ENCODE results near the gene GIMD1. TPM values are rescaled to one million over a fixed set of nuclear protein-coding genes. Genes with fewer than 3 reads are reported as not detected.
"Not testable (repeated sequence)": the region's sequence is repeated elsewhere in the genome, so short reads cannot be mapped to it uniquely, and the experiment has no call there.

The GIMD1 gene
- total RNA-seq, result not detected

DNA sequence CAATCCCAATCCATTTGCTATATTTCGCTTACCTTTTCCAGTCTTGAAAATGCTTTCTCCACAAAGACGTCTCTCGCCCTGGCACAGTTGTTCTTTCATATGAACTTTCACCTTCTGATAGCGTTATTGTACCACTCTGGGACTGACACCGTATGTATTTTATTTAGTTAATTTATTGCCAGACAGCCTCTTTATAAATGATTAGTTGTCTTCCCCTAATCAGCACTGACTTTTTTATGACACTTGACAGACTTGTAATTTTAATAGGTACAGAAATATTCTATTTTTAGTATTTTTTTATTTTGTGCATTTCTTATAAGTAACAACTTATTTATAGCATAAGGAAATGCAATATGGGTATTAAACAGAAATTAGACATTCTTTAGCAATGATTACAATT lies at the start of gene GIMD1:
GIMD1 (minus strand) TSS at position 101 of the 400 bp plus-strand sequence. CDS start 1,343 bp downstream, outside the sequence.
- no peaks in the 10 kb centered on the region for H3K4me1 ChIP-seq (ENCODE audit: insufficient read depth, low read length)
- no peaks in the 10 kb centered on the region for H3K9me3 ChIP-seq (ENCODE audit: low read depth, low read length)
- no peak within 1 kb of the TSS for H3K4me3 ChIP-seq (ENCODE audit: low read length)

DNA sequence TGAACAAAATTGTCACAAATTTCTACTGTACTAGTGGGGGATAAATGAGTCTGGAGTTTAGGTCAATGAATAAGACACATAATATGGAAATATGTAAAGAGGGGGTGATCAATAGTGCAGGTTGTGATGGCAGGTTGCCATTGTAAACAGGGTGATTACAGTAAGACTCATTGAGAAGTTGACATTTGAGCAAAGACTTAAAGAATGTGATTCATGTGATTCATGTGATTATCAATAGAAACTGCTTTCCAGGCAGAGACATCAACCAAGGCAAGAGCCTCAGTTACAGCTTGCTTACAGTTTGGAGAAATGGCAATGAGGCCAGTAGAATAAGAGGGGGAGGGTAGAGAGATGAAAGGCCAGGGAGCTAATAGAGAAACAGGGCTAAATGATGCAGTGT lies 45.8 kb upstream of the GIMD1 start:
- H3K9me3 ChIP-seq (ENCODE audit: low read depth, low read length), result no peaks in the 10 kb centered on the region

More for the DNA sequence above, at the start of gene GIMD1:
- peaks cover 5% of the 10 kb centered on the region for H3K27me3 ChIP-seq (ENCODE audit: insufficient read depth, low read length)

DNA sequence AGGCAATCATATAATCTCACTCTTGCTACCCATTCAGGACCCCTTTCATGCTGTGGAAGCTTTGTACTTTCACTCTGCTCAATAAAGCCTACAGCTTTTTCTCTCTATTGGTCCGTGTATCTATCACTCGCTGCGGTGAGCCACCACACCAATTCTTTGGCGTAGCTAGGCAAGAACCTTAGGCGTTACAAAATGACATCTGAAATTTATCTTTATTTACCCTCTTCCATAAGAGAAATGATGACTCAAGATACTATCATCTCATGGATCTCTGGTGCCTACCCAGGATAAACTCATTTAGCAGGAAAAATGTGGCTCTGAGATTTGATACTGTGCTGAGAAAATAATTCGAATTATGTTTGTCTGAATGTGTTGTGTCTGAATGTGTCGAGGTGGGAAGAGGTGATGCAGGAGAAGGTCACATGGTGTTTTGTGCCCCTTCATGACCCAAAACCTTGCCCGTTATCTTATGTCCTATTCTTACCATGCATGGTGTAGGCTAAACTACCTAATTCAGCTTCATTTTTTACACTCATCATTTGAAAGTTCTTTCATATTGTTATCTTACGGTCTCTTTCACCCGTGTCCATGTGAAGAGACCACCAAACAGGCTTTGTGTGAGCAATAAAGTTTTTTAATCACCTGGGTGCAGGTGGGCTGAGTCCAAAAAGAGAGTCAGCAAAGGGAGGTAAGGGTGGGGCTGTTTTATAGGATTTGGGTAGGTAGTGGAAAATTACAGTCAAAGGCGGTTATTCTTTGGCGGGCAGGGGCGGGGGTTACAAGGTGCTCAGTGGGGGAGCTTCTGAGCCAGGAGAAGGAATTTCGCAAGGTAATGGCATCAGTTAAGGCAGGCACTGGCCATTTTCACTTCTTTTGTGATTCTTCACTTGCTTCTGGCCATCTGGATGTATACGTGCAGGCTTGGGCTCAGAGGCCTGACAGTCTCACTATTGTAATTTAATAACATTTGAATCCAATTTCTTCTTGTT lies 41.6 kb upstream of the GIMD1 start:
- H3K4me1 ChIP-seq (ENCODE audit: insufficient read depth, low read length), result no peaks in the 10 kb centered on the region
- peaks cover 2% of the 10 kb centered on the region for H3K27me3 ChIP-seq (ENCODE audit: insufficient read depth, low read length)

More for the DNA sequence above, 45.8 kb upstream of the GIMD1 start:
- Histone ChIP-seq H3K4me3 (ENCODE audit: low read length) (no peak overlapping the region), H3K4me1 (ENCODE audit: insufficient read depth, low read length) (no peaks in the 10 kb centered on the region), H3K27me3 (ENCODE audit: insufficient read depth, low read length) (peaks cover 2% of the 10 kb centered on the region)

DNA sequence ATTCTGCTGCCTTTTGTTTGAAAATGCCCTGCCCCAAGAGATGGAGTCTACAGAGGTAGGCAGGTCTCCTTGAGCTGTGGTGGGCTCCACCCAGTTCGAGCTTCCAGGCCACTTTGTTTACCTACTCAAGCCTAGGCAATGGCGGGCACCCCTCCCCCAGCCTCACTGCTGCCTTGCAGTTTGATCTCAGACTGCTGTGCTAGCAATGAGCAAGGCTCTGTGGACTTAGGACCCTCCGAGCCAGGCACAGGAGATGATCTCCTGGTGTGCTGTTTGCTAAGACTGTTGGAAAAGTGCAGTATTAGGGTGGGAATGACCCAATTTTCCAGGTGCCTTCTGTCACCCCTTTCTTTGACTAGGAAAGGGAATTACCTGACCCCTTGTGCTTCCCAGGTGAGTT lies 39.4 kb upstream of the GIMD1 start:
- H3K27me3 ChIP-seq (ENCODE audit: insufficient read depth, low read length); H3K9me3 ChIP-seq (ENCODE audit: low read depth, low read length); H3K4me3 ChIP-seq (ENCODE audit: low read length); H3K4me1 ChIP-seq (ENCODE audit: insufficient read depth, low read length): not testable (repeated sequence)

More for the DNA sequence above, 41.6 kb upstream of the GIMD1 start:
- no peaks in the 10 kb centered on the region for H3K9me3 ChIP-seq (ENCODE audit: low read depth, low read length)
- no peak overlapping the region for H3K4me3 ChIP-seq (ENCODE audit: low read length)

DNA sequence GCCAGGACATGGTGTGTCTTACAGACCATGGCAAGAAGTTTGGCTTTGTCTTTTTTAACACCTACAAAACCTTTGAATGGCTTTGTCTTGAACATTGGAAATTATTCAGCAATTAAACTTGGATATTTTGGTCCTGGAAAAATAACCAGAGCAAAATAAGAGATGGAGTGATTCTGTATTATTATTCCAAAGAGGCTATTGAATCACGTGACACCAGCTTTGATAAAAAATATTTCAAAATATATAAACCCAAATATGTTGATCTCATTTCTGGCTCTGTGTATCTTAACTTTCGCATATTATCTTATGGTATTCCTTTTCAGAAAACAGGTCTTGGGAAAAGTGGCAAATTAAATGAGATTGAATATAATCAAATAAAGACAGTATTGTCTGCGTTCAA lies 32.6 kb upstream of the GIMD1 start:
- peaks cover 5% of the 10 kb centered on the region for H3K9me3 ChIP-seq (ENCODE audit: low read depth, low read length)
- H3K4me3 ChIP-seq (ENCODE audit: low read length), result no peak overlapping the region
- no peaks in the 10 kb centered on the region for H3K27me3 ChIP-seq (ENCODE audit: insufficient read depth, low read length)
- H3K4me1 ChIP-seq (ENCODE audit: insufficient read depth, low read length), result no peaks in the 10 kb centered on the region

DNA sequence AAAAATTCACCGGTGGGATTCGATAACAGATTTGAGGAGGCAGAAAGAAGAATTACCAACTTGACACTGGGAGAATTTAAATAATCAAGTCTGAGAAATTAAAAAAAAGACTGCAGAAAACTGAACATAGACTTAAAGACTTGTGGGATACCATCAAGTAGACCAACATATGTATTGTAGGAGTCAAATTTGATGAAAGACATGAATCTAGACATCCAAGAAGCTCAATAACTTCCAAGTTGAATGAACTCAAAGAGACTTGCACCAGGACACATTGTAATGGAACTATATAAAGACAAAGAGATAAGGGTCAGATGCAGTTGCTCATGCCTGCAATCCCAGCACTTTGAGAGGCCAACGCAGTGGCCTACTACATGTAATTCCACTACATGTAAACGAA lies 30.3 kb upstream of the GIMD1 start:
- not testable (repeated sequence) for H3K27me3 ChIP-seq (ENCODE audit: insufficient read depth, low read length); H3K4me1 ChIP-seq (ENCODE audit: insufficient read depth, low read length); H3K4me3 ChIP-seq (ENCODE audit: low read length)
- peaks cover 14% of the 10 kb centered on the region for H3K9me3 ChIP-seq (ENCODE audit: low read depth, low read length)

DNA sequence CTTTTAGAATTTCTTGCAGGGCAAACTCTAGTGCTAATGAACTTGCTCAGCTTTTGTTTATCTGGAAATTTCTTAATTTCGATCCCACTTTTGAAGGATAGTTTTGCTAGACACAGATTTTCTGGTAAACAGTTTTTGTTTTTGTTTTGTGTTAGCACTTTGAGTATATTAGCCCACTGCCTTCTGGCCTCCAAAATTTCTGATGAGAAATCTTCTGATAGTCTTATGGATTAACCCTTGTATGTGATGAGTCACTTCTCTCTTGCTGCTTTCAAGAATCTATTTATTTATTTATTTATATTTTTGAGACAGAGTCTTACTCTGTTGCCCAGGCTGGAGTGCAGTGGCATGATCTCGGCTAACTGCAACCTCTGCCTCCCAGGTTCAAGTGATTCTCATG lies 27.0 kb upstream of the GIMD1 start:
- H3K9me3 ChIP-seq (ENCODE audit: low read depth, low read length), result peaks cover 14% of the 10 kb centered on the region
- no peaks in the 10 kb centered on the region for H3K27me3 ChIP-seq (ENCODE audit: insufficient read depth, low read length)
- no peak overlapping the region for H3K4me3 ChIP-seq (ENCODE audit: low read length)
- no peaks in the 10 kb centered on the region for H3K4me1 ChIP-seq (ENCODE audit: insufficient read depth, low read length)

DNA sequence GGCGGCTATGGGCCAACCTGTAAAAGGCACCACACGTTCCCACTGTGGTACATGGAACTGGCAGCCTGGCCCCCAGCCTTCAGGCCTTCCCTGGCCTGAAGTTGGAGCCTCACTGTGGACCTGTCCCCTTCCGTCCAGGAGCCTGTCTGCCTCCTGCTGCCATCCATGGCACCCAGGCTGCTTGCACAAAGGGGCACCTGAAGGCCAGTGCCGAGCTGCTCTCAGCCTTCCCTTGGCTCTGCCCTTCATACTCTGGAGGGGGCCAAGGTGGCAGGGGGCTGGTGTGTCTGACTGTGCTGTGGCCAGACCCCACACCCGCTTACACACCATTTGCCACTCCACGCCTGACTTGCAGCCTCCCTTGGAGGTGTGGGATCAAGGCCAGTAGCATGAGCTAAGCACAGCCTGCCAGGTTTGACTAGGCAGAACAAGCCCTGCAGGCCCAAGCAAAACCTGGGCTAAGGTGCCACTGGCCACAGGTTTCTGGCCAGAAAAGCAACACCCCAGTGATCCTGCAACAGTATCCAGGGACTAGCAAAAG lies 17.3 kb upstream of the GIMD1 start:
- no peaks in the 10 kb centered on the region for H3K4me1 ChIP-seq (ENCODE audit: insufficient read depth, low read length)
- H3K9me3 ChIP-seq (ENCODE audit: low read depth, low read length), result no peaks in the 10 kb centered on the region
- no peaks in the 10 kb centered on the region for H3K27me3 ChIP-seq (ENCODE audit: insufficient read depth, low read length)
- no peak overlapping the region for H3K4me3 ChIP-seq (ENCODE audit: low read length)

DNA sequence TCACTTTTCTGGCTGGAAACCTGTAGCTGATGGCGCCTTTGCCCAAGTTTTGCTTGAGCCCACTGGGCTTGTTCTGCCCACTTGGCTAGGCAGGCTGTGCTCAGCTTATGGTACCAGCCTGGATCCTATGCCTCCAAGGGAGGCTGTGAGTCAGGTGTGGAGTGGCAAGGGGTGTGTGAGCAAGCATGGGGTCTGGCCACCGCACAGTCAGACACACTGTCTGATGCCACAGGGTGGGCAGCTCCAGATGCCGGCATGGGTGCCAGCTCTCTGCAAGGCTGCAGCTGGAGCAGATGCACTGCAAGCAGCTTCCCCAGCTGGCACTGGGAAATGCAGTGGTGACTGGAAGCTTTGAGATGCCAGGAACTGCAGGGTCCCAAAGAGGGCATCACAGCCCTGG lies 16.3 kb upstream of the GIMD1 start:
- no peak overlapping the region for H3K4me3 ChIP-seq (ENCODE audit: low read length)
- H3K27me3 ChIP-seq (ENCODE audit: insufficient read depth, low read length), result no peaks in the 10 kb centered on the region

DNA sequence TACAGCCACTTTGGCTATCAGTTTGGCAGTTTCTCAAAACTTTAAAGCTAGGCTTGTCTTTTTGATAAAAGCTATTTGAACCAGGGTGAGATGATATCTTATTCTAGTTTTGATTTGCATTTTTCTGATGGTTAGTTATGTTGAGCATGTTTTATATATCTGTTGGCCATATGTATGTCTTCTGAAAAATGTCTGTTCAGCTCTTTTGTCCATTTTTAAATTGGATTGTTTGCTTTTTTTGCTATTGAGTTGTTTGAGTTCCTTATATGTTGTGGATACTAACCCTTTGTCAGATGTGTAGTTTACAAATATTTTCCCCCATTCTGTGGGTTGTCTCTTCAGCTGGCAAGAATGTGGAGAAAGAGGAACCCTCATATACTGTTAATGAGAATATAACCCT lies 11.6 kb upstream of the GIMD1 start:
- Histone ChIP-seq H3K27me3 (ENCODE audit: insufficient read depth, low read length) (no peaks in the 10 kb centered on the region), H3K9me3 (ENCODE audit: low read depth, low read length) (no peaks in the 10 kb centered on the region), H3K4me1 (ENCODE audit: insufficient read depth, low read length) (no peaks in the 10 kb centered on the region), H3K4me3 (ENCODE audit: low read length) (no peak overlapping the region)

More for the DNA sequence above, 16.3 kb upstream of the GIMD1 start:
- Histone ChIP-seq H3K4me1 (ENCODE audit: insufficient read depth, low read length) (no peaks in the 10 kb centered on the region), H3K9me3 (ENCODE audit: low read depth, low read length) (no peaks in the 10 kb centered on the region)

DNA sequence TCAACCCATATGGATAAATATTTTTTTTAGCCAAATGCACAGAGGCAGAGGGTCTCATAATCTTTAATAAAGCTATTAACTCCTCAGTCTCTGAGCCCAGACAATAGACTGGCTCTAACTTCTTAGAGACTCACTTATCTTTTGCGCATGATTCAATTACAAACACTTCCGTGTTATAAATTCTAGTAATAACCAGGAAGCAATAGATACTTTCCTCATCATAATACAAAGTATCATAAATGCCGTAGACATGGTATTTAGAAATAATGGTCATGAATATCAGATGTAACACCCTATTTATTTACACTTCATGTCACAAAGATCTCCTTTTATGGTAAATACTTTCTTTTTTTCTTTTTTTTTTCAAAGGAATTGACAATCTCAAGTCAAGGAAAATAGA lies 4.4 kb upstream of the GIMD1 start:
- Histone ChIP-seq H3K4me3 (ENCODE audit: low read length) (no peak overlapping the region), H3K4me1 (ENCODE audit: insufficient read depth, low read length) (no peaks in the 10 kb centered on the region), H3K9me3 (ENCODE audit: low read depth, low read length) (no peaks in the 10 kb centered on the region), H3K27me3 (ENCODE audit: insufficient read depth, low read length) (peaks cover 9% of the 10 kb centered on the region)

DNA sequence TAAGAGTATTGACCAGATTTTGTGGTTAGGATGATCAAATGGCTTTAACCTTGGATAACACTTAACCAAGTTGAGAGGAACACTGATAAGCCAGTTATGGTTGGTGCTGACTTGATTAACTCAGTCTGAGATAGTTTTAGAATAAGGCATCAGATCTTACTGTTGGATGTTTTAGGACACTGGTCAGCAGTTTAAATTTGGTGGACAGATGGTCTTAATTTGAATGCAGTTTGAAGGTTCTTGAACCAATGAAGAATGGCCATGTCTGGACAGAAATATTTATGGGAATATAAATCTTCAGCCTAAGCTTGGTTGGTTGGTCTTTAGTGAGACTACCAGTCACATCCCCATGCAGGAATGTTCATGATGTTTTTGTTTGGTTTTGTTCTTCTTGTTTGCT lies 2.6 kb upstream of the GIMD1 start:
- Histone ChIP-seq H3K4me3 (ENCODE audit: low read length) (no peak overlapping the region), H3K9me3 (ENCODE audit: low read depth, low read length) (no peaks in the 10 kb centered on the region), H3K4me1 (ENCODE audit: insufficient read depth, low read length) (no peaks in the 10 kb centered on the region), H3K27me3 (ENCODE audit: insufficient read depth, low read length) (peaks cover 9% of the 10 kb centered on the region)

DNA sequence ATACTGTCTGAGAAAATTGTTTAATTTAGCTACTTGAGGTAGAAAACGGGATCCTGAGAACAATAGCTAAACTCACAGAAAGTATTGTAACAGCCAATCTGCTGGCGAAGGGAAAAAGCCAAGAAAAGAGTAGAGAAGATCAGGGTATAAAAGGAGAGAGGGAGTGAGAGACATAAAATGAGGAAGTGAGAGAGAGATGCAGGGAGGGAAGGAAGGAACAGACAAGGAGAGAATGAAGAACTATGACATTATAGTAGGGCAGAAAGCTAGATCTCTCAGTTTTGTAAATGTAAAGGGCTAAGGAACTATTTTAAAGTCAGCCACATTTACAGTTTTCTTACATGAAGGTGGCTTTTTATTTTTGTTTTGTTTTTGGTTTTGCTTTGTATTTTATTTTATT lies 1.6 kb upstream of the GIMD1 start:
- no peaks in the 10 kb centered on the region for H3K9me3 ChIP-seq (ENCODE audit: low read depth, low read length)
- no peaks in the 10 kb centered on the region for H3K4me1 ChIP-seq (ENCODE audit: insufficient read depth, low read length)
- peaks cover 9% of the 10 kb centered on the region for H3K27me3 ChIP-seq (ENCODE audit: insufficient read depth, low read length)
- no peak overlapping the region for H3K4me3 ChIP-seq (ENCODE audit: low read length)

DNA sequence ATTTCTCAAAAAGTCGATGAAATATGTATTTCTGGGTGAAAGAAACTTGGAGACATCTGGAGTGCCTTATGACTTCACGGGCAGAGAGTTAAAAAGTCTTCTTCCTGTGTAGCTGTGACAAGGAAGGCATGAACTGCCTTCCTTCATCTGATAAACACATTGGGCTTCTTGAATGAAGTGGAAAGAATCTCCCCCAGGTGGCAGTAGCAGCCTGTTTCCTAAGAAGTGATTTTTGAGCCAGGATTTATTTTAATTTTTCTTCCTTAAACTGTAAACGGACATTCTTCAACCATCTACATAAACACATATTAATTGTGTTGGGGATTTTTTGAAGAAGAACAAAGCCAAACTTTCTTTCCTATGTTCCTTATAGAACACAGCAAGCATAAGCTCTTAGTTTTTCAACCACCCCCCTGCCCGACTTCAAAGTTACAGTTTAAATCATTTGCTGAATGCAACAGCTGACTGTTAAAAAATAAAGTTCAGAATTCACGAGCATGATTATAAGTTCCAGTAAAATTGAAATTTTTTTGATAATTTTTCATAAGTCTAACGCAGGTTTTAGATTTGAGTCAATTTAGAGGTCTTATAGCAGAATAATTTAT lies 980 bp upstream of the GIMD1 start:
- H3K4me3 ChIP-seq (ENCODE audit: low read length), result no peak overlapping the region
- H3K4me1 ChIP-seq (ENCODE audit: insufficient read depth, low read length), result no peaks in the 10 kb centered on the region
- no peaks in the 10 kb centered on the region for H3K9me3 ChIP-seq (ENCODE audit: low read depth, low read length)
- peaks cover 9% of the 10 kb centered on the region for H3K27me3 ChIP-seq (ENCODE audit: insufficient read depth, low read length)

DNA sequence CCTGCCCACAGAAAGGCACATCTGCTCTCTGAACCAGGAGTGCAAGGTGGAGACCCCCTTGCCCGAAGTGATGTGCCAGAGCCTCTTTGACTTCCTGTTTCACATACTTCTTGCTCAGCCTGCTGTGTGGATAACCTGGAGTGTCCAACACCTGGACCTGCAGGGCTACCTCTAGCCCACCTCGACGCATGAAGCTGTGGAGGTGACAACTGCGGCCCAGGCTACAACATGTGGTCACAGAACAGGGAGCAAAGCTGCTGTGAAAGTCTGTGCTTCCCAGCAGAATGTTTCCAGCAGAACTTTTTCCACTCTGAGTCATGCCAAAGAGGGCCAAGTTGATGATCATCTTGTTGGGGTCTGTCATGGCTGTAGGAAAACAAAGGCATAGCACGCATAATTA lies 1.5 kb downstream of the GIMD1 start:
- no peaks in the 10 kb centered on the region for H3K4me1 ChIP-seq (ENCODE audit: insufficient read depth, low read length)
- no peak overlapping the region for H3K4me3 ChIP-seq (ENCODE audit: low read length)
- no peaks in the 10 kb centered on the region for H3K9me3 ChIP-seq (ENCODE audit: low read depth, low read length)
- peaks cover 5% of the 10 kb centered on the region for H3K27me3 ChIP-seq (ENCODE audit: insufficient read depth, low read length)

All from mononuclear cell (primary cell).